TTC549 (cell line): ENCODE results near the gene IFNGR2.
A peak's percentile ranks its signal among the peaks of the same experiment; 100 is the strongest.
"Not testable (repeated sequence)": the region's sequence is repeated elsewhere in the genome, so short reads cannot be mapped to it uniquely, and the experiment has no call there.

Source experiments
- FAIRE-seq: peaks from 2 replicates; lab custom pipeline; 2012; peaks lifted over from hg19 to GRCh38; lab: Jason Lieb, UNC

Gene IFNGR2

GRCh38 chr21:33403128-33403785 lies at the start of gene IFNGR2:
Gene IFNGR2 (plus strand): TSS chr21:33403413. CDS start chr21:33403544, 131 bp downstream.
- FAIRE-seq = no peak

GRCh38 chr21:33355355-33355754 lies 47.9 kb upstream of the IFNGR2 start:
- no peak for FAIRE-seq

GRCh38 chr21:33355996-33356395 lies 47.2 kb upstream of the IFNGR2 start:
- no peak for FAIRE-seq

- FAIRE-seq = no peak
These were observed 46.0 kb upstream of the IFNGR2 start for GRCh38 chr21:33357177-33357576.

DNA sequence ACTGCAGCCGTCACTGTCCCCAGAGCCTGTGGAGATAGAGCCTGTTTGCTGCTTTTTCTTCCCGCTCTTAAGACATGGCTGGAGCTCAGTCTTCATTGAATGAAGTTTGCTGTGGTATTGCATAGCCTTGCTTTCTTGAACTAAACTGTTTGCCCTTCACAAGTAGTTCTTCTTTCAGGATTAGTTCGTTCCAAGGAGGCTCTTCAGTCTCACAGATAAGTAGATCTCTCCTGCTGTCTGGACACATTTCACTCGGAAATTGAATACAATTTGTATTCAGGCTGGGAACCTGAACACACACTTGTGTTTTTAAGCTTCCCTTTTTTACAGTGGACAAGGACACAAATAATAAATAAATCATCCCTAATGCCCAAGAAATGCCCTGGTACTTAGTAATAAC lies 43.8 kb upstream of the IFNGR2 start:
- FAIRE-seq = no peak

- no peak for FAIRE-seq
These were observed 42.9 kb upstream of the IFNGR2 start for GRCh38 chr21:33360281-33360680.

DNA sequence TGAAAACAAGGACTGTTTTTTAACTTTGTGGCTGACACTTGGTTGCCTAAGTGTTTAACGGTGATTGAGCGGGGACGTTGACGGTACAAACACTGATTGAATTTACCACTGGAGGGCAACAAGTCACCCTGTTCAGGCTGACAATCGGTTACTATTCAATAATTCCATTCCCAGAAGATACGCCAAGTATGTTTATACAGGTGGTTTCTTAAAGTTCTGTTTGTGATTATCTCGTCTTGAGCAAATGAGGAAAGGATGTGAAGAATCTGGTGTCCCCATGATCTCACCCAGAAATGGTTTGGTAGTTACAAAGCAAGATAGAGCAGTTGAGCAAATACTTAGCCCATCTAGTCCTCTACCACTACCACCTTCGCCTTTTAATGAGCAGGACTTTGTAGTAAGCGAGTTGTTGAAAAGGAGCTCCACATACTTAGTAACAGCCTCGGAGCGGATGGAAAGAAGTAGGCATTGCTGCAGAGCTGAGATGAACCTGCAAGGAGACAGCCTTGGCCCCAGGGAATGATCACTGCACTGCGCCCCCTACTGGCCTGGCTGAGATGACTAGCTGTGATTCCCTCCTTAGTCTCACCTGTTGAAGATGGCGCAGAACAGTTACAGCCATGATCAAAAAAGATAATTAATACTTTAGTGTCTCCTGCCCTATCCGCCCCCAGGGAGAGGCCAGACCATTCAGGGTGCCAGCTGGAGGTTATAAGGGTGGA lies 42.2 kb upstream of the IFNGR2 start:
- no peak for FAIRE-seq

GRCh38 chr21:33362044-33362555 lies 41.1 kb upstream of the IFNGR2 start:
- FAIRE-seq = no peak

- FAIRE-seq = not testable (repeated sequence)
These were observed 39.2 kb upstream of the IFNGR2 start for GRCh38 chr21:33363911-33364609.

- FAIRE-seq = no peak
These were observed 38.4 kb upstream of the IFNGR2 start for GRCh38 chr21:33364830-33365229.

GRCh38 chr21:33367309-33367973 lies 35.8 kb upstream of the IFNGR2 start:
- no peak for FAIRE-seq

- FAIRE-seq = no peak
These were observed 35.1 kb upstream of the IFNGR2 start for GRCh38 chr21:33368124-33368523.

DNA sequence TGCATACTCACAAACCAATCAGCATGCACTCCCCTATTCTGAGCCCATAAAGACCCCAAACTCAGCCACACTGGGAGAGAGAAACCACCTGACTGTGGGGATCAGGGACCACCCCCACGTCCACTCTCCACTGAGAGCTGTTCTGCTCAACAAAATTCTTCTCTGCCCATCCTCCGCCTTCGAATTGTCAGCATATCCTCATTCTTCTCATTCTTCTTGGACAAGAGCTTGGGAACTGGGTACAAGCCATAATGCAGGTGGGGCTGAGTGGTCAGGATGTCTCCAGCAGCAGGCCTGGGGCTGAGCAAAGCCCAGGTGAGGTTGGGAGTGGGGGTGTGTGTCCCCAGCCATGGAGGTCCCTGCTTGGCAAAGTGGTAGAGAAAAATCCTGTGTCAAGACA lies 34.6 kb upstream of the IFNGR2 start:
- FAIRE-seq = no peak

DNA sequence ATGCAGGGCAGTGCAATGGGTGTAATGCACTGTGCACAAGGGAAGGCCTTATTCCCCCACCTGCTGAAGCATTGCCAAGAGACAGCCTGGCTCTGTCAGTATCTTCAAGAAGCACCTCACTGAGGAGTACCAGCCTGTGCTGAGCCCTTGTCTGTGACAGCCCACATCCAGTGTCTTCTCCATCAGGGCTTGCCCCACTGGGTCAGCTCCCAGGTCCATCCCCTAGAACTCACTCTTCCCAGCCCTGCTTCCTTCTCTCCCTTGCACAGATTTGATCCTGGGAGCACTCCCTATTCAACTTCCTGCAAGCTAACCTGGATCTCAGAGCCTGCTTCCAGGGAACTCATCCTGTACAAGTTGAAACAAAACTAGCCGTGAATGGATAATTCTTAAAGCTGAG lies 33.6 kb upstream of the IFNGR2 start:
- no peak for FAIRE-seq

DNA sequence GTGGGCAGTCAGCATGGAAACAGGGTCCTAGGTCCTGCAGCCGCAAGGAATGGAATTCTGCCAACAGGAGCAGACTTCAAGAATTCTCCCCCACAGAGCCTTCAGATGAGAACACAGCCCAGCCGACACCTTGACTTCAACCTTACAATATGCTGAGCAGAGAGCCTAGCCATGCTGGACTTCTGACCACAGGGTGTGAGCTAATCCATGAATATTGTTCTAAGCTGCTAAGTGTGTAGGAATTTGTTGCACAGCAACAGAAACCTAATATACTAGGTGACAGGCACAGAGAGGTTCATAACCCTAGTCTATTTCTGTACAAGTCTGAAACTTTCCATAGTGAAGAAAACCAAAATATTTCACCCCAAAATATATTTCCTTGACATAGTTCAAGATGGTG lies 32.9 kb upstream of the IFNGR2 start:
- FAIRE-seq = no peak

DNA sequence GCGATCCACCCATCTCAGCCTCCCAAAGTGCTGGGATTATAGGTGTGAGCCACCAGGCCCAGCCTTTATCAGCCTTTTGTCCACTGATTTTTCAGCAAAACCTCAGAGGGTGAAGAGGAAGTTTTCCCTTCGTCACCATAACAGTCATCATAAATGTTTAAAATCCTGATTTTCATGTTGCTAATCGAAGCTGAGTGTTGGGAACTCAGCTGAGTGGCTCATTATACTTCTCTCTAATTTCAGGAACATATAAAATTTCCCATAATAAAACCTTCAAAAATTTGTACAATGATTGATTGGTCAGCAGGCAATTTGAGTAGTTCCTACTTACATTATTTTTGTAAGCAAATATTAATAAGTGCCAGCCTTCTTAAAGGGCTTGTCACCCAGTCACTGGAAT lies 31.8 kb upstream of the IFNGR2 start:
- no peak for FAIRE-seq

DNA sequence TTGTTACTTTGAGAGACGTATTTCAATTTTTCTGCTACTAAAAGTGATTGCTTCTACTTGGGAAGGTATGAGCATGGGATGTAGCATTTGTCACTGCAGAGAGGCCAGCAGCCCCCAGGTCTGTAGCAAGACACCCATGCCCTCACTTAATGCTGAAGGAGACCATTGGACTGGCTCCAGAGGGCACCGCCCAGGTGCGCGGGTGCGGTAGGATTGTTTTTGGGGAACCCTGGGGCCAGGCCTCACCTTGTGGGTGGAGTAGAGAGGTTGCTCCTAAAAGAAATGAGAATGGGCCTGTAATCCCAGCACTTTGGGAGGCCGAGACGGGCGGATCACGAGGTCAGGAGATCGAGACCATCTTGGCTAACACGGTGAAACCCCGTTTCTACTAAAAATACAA lies 30.6 kb upstream of the IFNGR2 start:
- no peak for FAIRE-seq

DNA sequence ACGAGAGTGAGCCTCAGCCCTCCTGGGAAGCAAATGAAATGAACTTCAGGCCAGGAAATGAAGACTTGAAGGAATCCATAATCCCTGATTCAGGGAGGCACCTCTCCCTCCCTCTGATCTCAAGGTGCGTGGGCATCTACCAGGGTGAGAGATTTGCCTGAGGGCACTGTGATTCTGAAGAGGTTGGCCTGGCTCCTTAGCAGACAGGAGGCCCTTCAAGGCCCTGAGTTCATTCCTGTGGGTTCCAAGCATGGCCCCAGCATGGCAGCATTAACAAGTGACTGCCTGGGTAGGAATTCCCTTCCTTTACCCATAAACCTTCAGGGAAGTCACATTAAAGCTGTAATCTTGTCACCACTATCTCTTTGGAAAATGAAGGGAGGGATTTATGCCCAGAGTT lies 29.8 kb upstream of the IFNGR2 start:
- FAIRE-seq = no peak

DNA sequence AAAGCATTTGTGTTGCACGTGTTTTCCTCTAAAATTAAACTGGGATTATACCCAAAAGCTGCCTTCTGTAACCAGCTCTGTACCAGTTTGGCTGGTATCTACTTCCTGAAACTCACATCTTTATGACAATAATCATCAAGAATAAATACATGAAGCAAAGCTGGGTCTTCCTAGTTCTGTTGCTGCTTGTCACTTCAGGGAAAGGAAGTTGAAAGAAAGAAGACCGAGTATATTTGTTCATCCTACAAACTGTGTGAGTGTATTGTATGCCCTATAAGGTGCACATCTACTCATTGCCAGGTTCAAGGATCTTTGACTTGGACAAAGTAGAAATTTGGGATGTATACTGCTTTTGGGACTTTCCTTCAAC lies 29.1 kb upstream of the IFNGR2 start:
- no peak for FAIRE-seq

- peak; percentile 31 for FAIRE-seq
These were observed 28.6 kb upstream of the IFNGR2 start for GRCh38 chr21:33374450-33375096.

- no peak for FAIRE-seq
These were observed 28.0 kb upstream of the IFNGR2 start for GRCh38 chr21:33375101-33375644.
